ENCODE data around the gene BRME1. TPM values are rescaled to one million over a fixed set of nuclear protein-coding genes. Genes with fewer than 3 reads are reported as not detected.

The BRME1 gene
- total and polyA plus RNA-seq, 2 experiments from 2014 or later: 4.0 to 8.2 TPM

GRCh38 chr19:13842291-13843103 lies 63.4 kb downstream of the BRME1 start:
- Histone ChIP-seq H3K27ac (peak overlapping the region; percentile 90), H3K4me1 (ENCODE audit: low read depth) (peaks cover 34% of the 10 kb centered on the region)
- TF ChIP-seq CTCF (IDR thresholded peaks at IDR 0.05; ENCODE audit: low read depth, low read length): no peak

GRCh38 chr19:13841962-13842290 lies 64.0 kb downstream of the BRME1 start:
- DNase-seq (ENCODE audit: low read depth in 1 of 2, low spot score in 1 of 2): no peak
- H3K27me3 ChIP-seq: no peaks in the 10 kb centered on the region
- peak overlapping the region; percentile 90 for H3K27ac ChIP-seq

More at GRCh38 chr19:13842291-13843103, 63.4 kb downstream of the BRME1 start:
- Histone ChIP-seq H3K36me3 (no peaks in the 10 kb centered on the region), H3K9me3 (ENCODE audit: low read depth) (no peaks in the 10 kb centered on the region), H3K4me3 (peak overlapping the region; percentile 94), H3K27me3 (no peaks in the 10 kb centered on the region)
- DNase-seq (ENCODE audit: low read depth in 1 of 2, low spot score in 1 of 2): peak; percentile 72 to 84

GRCh38 chr19:13841086-13841961 lies 64.6 kb downstream of the BRME1 start:
- no peak for TF ChIP-seq CTCF (IDR thresholded peaks at IDR 0.05; ENCODE audit: low read depth, low read length)
- Histone ChIP-seq H3K4me1 (ENCODE audit: low read depth) (peaks cover 26% of the 10 kb centered on the region), H3K4me3 (peak overlapping the region; percentile 94), H3K36me3 (no peaks in the 10 kb centered on the region), H3K27me3 (no peaks in the 10 kb centered on the region), H3K9me3 (ENCODE audit: low read depth) (no peaks in the 10 kb centered on the region), H3K27ac (peak overlapping the region; percentile 90)
- DNase-seq (ENCODE audit: low read depth in 1 of 2, low spot score in 1 of 2): peak in 1 of 2 donors; percentile 45

More at GRCh38 chr19:13841962-13842290, 64.0 kb downstream of the BRME1 start:
- no peaks in the 10 kb centered on the region for H3K9me3 ChIP-seq (ENCODE audit: low read depth)
- H3K4me3 ChIP-seq: peak overlapping the region; percentile 94
- H3K4me1 ChIP-seq (ENCODE audit: low read depth): peaks cover 32% of the 10 kb centered on the region
- no peak for TF ChIP-seq CTCF (IDR thresholded peaks at IDR 0.05; ENCODE audit: low read depth, low read length)
- H3K36me3 ChIP-seq: no peaks in the 10 kb centered on the region

- peak in 1 of 2 donors; percentile 40 for DNase-seq (ENCODE audit: low read depth in 1 of 2, low spot score in 1 of 2)
- TF ChIP-seq CTCF (IDR thresholded peaks at IDR 0.05; ENCODE audit: low read depth, low read length): no peak
- no peaks in the 10 kb centered on the region for H3K27me3 ChIP-seq
- H3K4me1 ChIP-seq (ENCODE audit: low read depth): peaks cover 23% of the 10 kb centered on the region
- H3K4me3 ChIP-seq: no peak overlapping the region
- peak overlapping the region; percentile 4 for H3K27ac ChIP-seq
- peaks cover 3% of the 10 kb centered on the region for H3K36me3 ChIP-seq
- no peaks in the 10 kb centered on the region for H3K9me3 ChIP-seq (ENCODE audit: low read depth)
Observed at GRCh38 chr19:13840305-13841085, 65.4 kb downstream of the BRME1 start.

GRCh38 chr19:13839938-13840304 lies 66.0 kb downstream of the BRME1 start:
- no peaks in the 10 kb centered on the region for H3K27me3 ChIP-seq
- H3K4me1 ChIP-seq (ENCODE audit: low read depth): peaks cover 23% of the 10 kb centered on the region
- TF ChIP-seq CTCF (IDR thresholded peaks at IDR 0.05; ENCODE audit: low read depth, low read length): no peak
- no peak for DNase-seq (ENCODE audit: low read depth in 1 of 2, low spot score in 1 of 2)
- H3K9me3 ChIP-seq (ENCODE audit: low read depth): no peaks in the 10 kb centered on the region
- H3K27ac ChIP-seq: no peak overlapping the region
- H3K36me3 ChIP-seq: peaks cover 3% of the 10 kb centered on the region
- no peak overlapping the region for H3K4me3 ChIP-seq

Data from cardiac muscle cell (in vitro differentiated cells and primary cell).